ENCODE results near the gene C2CD2L. TPM values are rescaled to one million over a fixed set of nuclear protein-coding genes. Genes with fewer than 3 reads are reported as not detected.

The C2CD2L gene
- total RNA-seq, 1 experiment from 2014 or later: 13.5 TPM

DNA sequence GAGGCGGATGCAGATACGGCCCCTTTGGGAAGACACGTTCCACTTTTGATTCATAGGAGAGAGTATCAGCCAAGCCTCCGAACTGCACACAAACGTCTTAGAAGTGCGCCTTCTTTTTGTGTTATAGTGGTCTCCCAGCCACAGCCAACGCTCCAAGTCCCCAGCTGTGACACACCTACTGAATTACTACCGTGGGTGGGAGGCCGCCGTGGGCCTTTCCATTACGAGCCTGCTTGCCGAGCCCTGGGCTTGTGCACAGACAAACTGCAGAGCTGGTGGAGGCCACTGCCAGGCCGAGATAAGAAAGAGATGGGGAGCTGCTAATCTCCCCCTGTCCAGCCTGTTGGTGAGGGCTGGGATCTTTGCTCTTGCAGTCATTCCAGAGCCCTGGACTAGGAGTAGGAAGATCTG lies 21.7 kb upstream of the C2CD2L start:
- intact Hi-C loops (cut with micrococcal nuclease): no loop called here
- Mint-ChIP-seq H3K4me3 (ENCODE audit: unreplicated experiment) (peak overlapping the region; percentile 94), H3K4me1 (ENCODE audit: insufficient read depth, unreplicated experiment) (peaks cover 10% of the 10 kb centered on the region), H3K27ac (ENCODE audit: low read depth, unreplicated experiment) (peak overlapping the region; percentile 81), H3K36me3 (ENCODE audit: insufficient read depth, unreplicated experiment) (peaks cover 29% of the 10 kb centered on the region), H3K27me3 (ENCODE audit: insufficient read depth, unreplicated experiment) (no peaks in the 10 kb centered on the region), H3K9me3 (ENCODE audit: unreplicated experiment) (no peaks in the 10 kb centered on the region)
- no peak for DNase-seq (ENCODE audit: unreplicated experiment)
- TF ChIP-seq, protein P1, sequence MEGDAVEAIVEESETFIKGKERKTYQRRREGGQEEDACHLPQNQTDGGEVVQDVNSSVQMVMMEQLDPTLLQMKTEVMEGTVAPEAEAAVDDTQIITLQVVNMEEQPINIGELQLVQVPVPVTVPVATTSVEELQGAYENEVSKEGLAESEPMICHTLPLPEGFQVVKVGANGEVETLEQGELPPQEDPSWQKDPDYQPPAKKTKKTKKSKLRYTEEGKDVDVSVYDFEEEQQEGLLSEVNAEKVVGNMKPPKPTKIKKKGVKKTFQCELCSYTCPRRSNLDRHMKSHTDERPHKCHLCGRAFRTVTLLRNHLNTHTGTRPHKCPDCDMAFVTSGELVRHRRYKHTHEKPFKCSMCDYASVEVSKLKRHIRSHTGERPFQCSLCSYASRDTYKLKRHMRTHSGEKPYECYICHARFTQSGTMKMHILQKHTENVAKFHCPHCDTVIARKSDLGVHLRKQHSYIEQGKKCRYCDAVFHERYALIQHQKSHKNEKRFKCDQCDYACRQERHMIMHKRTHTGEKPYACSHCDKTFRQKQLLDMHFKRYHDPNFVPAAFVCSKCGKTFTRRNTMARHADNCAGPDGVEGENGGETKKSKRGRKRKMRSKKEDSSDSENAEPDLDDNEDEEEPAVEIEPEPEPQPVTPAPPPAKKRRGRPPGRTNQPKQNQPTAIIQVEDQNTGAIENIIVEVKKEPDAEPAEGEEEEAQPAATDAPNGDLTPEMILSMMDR (IDR thresholded peaks at IDR 0.05; ENCODE audit: unreplicated experiment): no peak
- CTCF ChIA-PET: interaction anchor here (0.8 to 2.9 kb wide), 3 partner anchors 9 to 57 kb away, joined by 5 to 19 read pairs (median 5); a partner anchor contains a TSS
- POLR2A ChIA-PET: interaction anchor here (0.6 to 4.2 kb wide), 18 partner anchors 10 to 271 kb away, joined by 3 to 59 read pairs (median 5); partner anchors contain the start of genes C2CD2L, CBL, DPAGT1 and HINFP
- BruUV-seq (replicated peaks): TSS peak; percentile 76

DNA sequence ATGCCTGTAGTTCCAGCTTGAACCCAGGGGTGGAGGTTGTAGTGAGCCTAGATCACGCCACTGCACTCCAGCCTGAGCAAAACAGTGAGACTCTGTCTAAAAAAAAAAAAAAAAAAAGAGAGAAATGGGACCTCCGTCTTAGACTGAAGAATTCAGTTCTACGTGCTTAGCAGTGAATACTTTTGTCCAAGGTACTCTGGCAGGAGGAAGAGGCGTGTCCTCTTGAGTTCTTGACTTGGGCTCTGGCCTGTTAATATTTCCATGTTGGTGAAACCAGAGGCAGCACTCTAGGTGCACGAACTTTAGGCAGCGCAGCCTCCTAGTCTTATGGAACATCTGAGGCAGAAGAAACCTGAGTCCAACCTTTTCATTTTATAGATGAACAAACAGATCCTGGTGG lies 20.0 kb upstream of the C2CD2L start:
- TF ChIP-seq, protein P1 (IDR thresholded peaks at IDR 0.05; ENCODE audit: unreplicated experiment): no peak
- intact Hi-C loops (cut with micrococcal nuclease): no loop called here
- no peak for DNase-seq (ENCODE audit: unreplicated experiment)
- Mint-ChIP-seq H3K4me3 (ENCODE audit: unreplicated experiment) (no peak overlapping the region), H3K9me3 (ENCODE audit: unreplicated experiment) (no peaks in the 10 kb centered on the region), H3K4me1 (ENCODE audit: insufficient read depth, unreplicated experiment) (peaks cover 12% of the 10 kb centered on the region), H3K27ac (ENCODE audit: low read depth, unreplicated experiment) (no peak overlapping the region), H3K27me3 (ENCODE audit: insufficient read depth, unreplicated experiment) (no peaks in the 10 kb centered on the region), H3K36me3 (ENCODE audit: insufficient read depth, unreplicated experiment) (peaks cover 12% of the 10 kb centered on the region)
- CTCF ChIA-PET: interaction anchor here (0.5 to 1.0 kb wide), 2 partner anchors 288 to 299 kb away, joined by 4 to 6 read pairs; no protein-coding TSS in a partner anchor
- no TSS peak for BruUV-seq (replicated peaks)
- POLR2A ChIA-PET: interaction anchor here (0.6 to 4.2 kb wide), 3 partner anchors 8 to 72 kb away, joined by 3 to 59 read pairs (median 3); partner anchors contain the start of gene C2CD2L

DNA sequence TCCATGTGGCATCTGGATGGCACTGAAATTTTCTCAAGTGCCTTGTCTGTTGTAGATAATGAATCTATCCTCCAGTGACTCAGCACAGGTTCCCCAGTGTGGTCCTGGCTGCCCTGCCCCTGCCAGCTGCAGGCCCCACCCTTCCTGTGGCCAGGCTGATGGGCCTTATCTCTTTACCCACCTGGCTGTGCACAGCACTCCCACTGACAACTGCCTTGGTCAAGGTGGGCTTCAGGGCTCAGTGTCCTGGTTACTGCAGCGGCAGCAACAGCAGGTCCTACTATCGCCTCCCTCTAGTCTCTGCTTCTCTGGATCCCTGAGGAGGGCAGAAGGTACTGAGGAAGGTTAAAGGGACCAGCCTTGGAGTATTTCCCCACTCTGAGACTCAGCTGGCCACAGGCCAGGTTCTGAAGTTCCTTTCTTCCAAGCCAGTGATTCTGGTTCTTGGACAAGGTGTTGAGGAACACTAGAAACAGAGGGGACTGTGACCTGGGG lies 19.4 kb upstream of the C2CD2L start:
- no peaks in the 10 kb centered on the region for H3K9me3 Mint-ChIP-seq (ENCODE audit: unreplicated experiment)
- H3K36me3 Mint-ChIP-seq (ENCODE audit: insufficient read depth, unreplicated experiment): peaks cover 6% of the 10 kb centered on the region
- no peak for DNase-seq (ENCODE audit: unreplicated experiment)
- H3K27ac Mint-ChIP-seq (ENCODE audit: low read depth, unreplicated experiment): no peak overlapping the region
- ChIA-PET POLR2A (interaction anchor here (1.0 kb wide), 1 partner anchor 72 kb away, joined by 3 read pairs; no protein-coding TSS in a partner anchor), CTCF (interaction anchor here (0.7 kb wide), 1 partner anchor 10 kb away, joined by 3 read pairs; no protein-coding TSS in a partner anchor)
- H3K4me1 Mint-ChIP-seq (ENCODE audit: insufficient read depth, unreplicated experiment): peaks cover 18% of the 10 kb centered on the region
- no peaks in the 10 kb centered on the region for H3K27me3 Mint-ChIP-seq (ENCODE audit: insufficient read depth, unreplicated experiment)
- intact Hi-C loops (cut with micrococcal nuclease): no loop called here
- H3K4me3 Mint-ChIP-seq (ENCODE audit: unreplicated experiment): no peak overlapping the region
- TF ChIP-seq, protein P1 (IDR thresholded peaks at IDR 0.05; ENCODE audit: unreplicated experiment): no peak
- no TSS peak for BruUV-seq (replicated peaks)

DNA sequence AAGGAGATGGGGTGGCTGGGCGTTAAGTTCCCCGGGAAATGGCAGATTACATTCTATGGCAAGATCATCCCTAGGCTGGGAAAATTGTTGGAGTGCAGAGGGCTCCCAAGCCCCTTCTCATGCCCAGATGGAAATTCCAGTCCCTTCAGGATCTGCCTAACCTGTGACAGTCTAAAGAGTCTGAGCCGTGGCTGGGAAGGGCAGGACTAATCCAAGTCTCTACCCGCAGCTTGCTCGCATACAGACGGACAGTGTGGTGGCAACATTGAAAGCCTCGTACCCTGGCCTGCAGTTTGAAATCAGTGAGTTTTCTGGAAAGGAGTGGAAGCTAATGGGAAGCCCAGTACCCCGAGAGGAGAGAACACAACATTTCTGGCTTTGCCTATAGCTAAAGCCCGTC lies 18.7 kb upstream of the C2CD2L start:
- Mint-ChIP-seq H3K36me3 (ENCODE audit: insufficient read depth, unreplicated experiment) (peaks cover 5% of the 10 kb centered on the region), H3K27ac (ENCODE audit: low read depth, unreplicated experiment) (no peak overlapping the region), H3K4me3 (ENCODE audit: unreplicated experiment) (no peak overlapping the region), H3K9me3 (ENCODE audit: unreplicated experiment) (no peaks in the 10 kb centered on the region), H3K4me1 (ENCODE audit: insufficient read depth, unreplicated experiment) (peaks cover 21% of the 10 kb centered on the region), H3K27me3 (ENCODE audit: insufficient read depth, unreplicated experiment) (no peaks in the 10 kb centered on the region)
- ChIA-PET CTCF (no interaction called here), POLR2A (no interaction called here)
- DNase-seq (ENCODE audit: unreplicated experiment): no peak
- TF ChIP-seq, protein P1 (IDR thresholded peaks at IDR 0.05; ENCODE audit: unreplicated experiment): no peak
- intact Hi-C loops (cut with micrococcal nuclease): no loop called here
- BruUV-seq (replicated peaks): no TSS peak

Measured in MCF 10A (cell line).